ENCODE measurements around the gene TAB2.
"Not testable (repeated sequence)": the region's sequence is repeated elsewhere in the genome, so short reads cannot be mapped to it uniquely, and the experiment has no call there.

TAB2 gene

DNA sequence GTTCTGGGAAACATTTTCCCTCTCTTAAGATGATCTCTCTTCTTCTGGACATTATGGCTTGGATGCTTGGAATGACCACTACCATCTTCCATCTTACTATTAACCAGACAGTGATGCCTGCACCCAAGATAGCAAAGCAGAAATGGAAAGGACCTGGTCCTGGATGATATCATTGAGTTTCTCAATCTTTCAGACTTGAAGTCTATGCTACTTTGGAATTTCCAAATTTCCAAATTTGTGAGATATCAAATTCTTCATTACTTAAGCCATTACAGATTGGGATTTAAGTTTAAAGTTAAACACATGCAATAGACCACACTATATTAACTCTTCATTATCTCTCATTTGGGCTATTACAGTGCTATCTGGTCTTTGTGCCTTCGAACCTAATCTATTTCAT is 3.7 kb upstream of the TAB2 start:
- DNase-seq = no peak

- no peak for DNase-seq
Observed at GRCh38 chr6:149314325-149314905, 3.1 kb upstream of the TAB2 start.

- DNase-seq = no peak
Observed at GRCh38 chr6:149316108-149316727, 1.3 kb upstream of the TAB2 start.

GRCh38 chr6:149316740-149317643 is 520 bp upstream of the TAB2 start:
- peak; percentile 96 for DNase-seq

DNA sequence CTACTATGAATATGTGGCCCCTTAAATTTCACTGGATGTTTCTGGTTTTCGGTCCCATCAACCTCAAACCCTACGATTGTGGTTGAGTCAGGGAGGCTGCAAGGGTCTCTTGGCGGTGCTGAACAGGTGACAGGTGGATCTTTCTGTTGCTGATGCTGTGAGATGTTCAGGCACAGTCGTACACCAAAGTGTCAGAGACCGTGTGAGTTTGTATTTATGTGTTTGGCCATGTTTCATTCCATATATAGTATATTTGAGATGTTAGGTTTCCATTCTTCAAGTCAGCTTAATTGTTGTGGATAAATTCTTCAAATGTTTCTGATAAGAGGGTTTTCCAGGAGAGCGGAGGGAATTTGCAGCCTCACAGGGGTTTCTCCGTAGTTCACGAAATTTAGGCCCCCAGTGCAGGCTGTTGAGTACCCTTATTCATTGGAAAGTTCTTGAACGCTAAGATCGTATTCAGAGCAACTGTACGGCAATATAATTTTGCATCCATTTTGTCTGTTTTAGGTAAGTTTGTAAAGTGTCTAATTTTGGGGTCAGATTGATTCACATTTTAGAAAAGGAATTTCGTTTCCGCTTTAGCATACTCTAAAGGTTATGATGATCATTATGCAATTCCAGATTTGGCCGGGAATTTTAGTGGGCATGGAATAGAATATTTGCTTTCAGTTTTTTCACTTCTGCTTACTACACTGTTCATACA is 1.2 kb downstream of the TAB2 start:
- peak; percentile 67 for DNase-seq

DNA sequence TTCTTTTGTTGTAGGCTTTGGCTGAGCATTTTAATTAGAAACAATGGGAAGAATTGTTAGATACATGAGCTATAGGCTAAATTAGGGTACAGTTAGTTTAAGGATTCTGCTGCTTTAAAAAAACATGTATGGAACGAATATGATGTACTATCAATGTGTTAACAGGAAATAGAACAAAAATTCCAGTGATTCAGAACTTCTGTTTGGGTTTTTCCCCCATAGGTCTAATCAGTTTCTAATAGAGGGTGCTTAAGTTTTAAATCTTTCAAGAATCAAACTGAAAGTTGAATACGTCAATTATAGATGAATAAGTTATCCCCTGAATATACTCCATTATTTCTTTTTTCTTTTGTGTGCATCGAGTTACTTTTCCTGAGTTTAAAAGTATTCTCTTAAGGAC is 1.9 kb downstream of the TAB2 start:
- DNase-seq = no peak

- not testable (repeated sequence) for DNase-seq
Observed at GRCh38 chr6:149320016-149320415, 2.5 kb downstream of the TAB2 start.

- DNase-seq = peak; percentile 10
Observed at GRCh38 chr6:149320796-149321195, 3.3 kb downstream of the TAB2 start.

- no peak for DNase-seq
Observed at GRCh38 chr6:149323353-149323752, 5.8 kb downstream of the TAB2 start.

GRCh38 chr6:149323925-149324324 is 6.4 kb downstream of the TAB2 start:
- DNase-seq = no peak

GRCh38 chr6:149324428-149324827 is 6.9 kb downstream of the TAB2 start:
- no peak for DNase-seq

GRCh38 chr6:149325648-149326236 is 8.2 kb downstream of the TAB2 start:
- DNase-seq = no peak

DNA sequence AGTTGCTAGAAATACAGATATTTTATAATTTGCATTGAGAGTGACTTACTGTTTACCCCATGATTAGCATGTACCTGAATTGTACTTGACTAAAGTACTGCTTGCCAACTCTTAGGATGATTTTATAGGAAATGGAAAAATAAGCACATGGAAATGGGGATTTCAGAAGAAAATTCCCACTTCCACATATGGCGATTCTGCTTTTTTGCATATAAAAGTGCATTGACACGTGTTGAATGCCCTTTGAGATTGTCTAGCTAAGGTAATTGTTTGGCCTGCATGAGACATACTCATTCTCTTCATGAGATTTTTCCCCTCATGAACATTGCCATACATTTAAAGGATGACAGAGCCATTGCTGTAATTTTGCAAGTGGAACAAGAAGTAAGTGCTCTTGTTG is 10.1 kb downstream of the TAB2 start:
- DNase-seq = no peak

DNA sequence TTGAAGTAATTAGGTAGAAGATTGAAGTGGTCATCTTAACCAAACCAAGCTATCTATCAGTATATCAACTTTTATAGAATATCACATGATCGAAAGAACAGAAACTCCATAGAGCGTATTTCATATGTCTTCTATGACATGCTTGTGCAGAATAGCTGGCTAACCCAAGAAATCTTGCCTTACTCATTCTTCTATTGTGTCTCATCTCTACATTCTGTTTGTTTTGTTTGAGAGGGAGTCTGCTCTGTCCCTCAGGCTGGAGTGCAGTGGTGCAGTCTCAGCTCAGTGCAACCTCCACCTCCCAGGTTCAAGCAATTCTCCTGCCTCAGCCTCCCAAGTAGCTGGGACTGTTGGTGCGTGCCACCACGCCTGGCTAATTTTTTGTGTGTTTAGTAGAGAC is 10.6 kb downstream of the TAB2 start:
- DNase-seq = no peak

- no peak for DNase-seq
Observed at GRCh38 chr6:149329529-149329928, 12.0 kb downstream of the TAB2 start.

DNA sequence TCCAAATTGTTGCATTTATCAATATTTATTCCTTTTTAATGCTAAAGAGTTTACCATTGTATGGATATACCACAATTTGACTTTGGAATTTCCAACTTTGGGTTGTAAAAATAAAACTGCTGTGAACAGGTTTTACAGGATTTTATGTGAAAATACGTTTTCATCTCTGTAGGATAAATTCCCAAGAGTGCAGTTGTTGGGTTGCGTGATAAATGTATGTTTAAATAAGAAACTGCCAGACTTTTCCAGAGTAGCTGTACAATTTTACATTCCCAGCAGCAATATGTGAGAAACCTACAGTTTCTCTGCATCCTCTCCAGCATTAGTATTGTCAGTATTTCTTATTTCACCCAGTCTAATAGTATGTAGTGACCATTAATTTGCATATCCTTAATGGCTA is 12.6 kb downstream of the TAB2 start:
- no peak for DNase-seq

DNA sequence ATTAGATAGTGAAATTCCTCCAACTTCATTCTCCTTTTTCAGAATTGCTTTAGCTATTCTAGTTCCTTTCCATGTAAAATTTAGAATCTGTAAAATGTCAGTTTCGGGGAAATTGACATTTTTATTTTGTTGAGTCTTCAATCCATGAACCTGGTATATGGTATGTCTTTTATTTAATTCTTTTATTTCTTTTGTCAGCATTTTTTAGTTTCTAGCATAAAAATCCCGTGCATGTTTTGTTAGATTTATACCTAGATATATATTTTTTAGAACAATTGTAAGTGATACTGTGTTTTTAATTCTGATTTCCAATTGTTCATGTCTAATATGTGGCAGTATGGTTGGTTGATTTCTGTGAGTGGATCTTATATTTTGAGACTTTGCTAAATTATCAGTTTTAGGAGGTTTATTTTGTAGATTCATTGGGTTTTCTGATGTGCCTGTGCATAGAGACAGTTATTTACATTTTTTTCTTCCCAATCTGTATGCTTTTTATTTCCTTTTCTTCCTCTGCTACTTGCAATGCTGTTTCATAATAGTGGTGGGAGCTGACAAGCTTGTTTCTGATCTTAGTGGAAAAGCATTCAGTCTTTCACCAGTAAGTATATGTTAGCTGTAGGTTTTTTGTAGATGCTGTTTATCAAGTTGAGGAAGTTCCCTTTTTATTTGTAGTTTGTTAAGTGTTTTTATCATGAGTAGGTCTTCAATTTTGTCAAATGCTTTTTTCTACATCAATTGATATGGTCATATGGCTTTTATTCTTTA is 13.7 kb downstream of the TAB2 start:
- DNase-seq = no peak

- no peak for DNase-seq
Observed at GRCh38 chr6:149331871-149332270, 14.4 kb downstream of the TAB2 start.

- DNase-seq = peak; percentile 82
Observed at GRCh38 chr6:149332602-149333265, 15.2 kb downstream of the TAB2 start.

DNA sequence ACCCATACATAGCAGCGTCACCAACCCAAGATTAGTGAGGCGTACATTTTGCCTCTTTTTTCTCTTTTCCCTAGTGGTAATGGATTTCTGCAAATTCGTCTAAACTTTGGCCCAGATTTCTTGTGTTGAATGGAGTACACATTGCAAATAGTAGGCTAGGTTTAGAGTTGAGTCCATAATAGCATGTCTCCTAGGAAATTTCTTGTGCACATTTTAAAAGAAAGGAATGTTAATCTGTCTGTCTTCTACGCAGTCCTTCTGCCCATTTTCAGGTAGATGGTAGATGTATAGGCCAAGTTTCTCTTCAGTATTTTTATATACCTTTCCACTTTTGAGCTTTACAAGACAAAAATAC is 15.7 kb downstream of the TAB2 start:
- no peak for DNase-seq

GRCh38 chr6:149334201-149334600 is 16.7 kb downstream of the TAB2 start:
- DNase-seq = no peak

- no peak for DNase-seq
Observed at GRCh38 chr6:149334682-149335160, 17.2 kb downstream of the TAB2 start.
